Coronary artery (tissue), 2 donors: ENCODE measurements around the gene FLT3LG.

Experiments
- DNase-seq: peaks from one replicate; pipeline ENCODE4 v3.0.0-alpha.2; 2017; ENCODE audit warnings: low spot score
- H3K27ac ChIP-seq, 2 donors: fragments of 200-600 bp; sonication (generic); one replicate each; pipeline ENCODE4 v1.5.1; 2016 to 2019
- H3K4me3 ChIP-seq: fragments of 200-600 bp; sonication (generic); 2 replicates; pipeline ENCODE4 v1.5.1; 2016; ENCODE audit warnings: mild to moderate bottlenecking, moderate library complexity
- TF ChIP-seq, protein P1 (sequence below): fragments of 200-600 bp; sonication (generic); IDR thresholded peaks from one replicate; pipeline ENCODE4 v1.5.1; 2019; ENCODE audit warnings: antibody characterized with exemption

Gene FLT3LG

GRCh38 chr19:49463960-49464740, 9.9 kb upstream of the FLT3LG start:
- Histone ChIP-seq H3K4me3 (no peak overlapping the region), H3K27ac (no peak overlapping the region)
- DNase-seq, result no peak
- TF ChIP-seq, protein P1, sequence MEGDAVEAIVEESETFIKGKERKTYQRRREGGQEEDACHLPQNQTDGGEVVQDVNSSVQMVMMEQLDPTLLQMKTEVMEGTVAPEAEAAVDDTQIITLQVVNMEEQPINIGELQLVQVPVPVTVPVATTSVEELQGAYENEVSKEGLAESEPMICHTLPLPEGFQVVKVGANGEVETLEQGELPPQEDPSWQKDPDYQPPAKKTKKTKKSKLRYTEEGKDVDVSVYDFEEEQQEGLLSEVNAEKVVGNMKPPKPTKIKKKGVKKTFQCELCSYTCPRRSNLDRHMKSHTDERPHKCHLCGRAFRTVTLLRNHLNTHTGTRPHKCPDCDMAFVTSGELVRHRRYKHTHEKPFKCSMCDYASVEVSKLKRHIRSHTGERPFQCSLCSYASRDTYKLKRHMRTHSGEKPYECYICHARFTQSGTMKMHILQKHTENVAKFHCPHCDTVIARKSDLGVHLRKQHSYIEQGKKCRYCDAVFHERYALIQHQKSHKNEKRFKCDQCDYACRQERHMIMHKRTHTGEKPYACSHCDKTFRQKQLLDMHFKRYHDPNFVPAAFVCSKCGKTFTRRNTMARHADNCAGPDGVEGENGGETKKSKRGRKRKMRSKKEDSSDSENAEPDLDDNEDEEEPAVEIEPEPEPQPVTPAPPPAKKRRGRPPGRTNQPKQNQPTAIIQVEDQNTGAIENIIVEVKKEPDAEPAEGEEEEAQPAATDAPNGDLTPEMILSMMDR, result no peak

GRCh38 chr19:49465371-49465770, 8.6 kb upstream of the FLT3LG start:
- Histone ChIP-seq H3K27ac (no peak overlapping the region), H3K4me3 (no peak overlapping the region)
- TF ChIP-seq, protein P1, result no peak
- no peak for DNase-seq

DNA sequence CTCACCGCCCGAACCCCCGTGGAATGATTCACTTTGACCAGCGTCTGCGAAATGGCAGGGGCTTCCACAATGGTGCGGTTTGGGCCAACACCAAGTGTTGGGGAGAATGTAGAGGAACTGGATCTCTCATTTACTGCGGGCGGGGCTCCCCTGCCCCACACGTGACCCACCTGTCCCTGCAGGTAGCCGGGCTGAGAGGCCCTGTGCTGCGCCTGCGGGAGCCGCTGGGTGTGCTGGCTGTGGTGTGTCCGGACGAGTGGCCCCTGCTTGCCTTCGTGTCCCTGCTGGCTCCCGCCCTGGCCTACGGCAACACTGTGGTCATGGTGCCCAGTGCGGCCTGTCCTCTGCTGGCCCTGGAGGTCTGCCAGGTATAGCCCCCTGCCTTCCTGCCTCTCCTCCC, 5.8 kb upstream of the FLT3LG start:
- no peak for DNase-seq
- Histone ChIP-seq H3K27ac (peak overlapping the region in 1 of 2 donors; percentile 80), H3K4me3 (no peak overlapping the region)
- TF ChIP-seq, protein P1, result no peak

DNA sequence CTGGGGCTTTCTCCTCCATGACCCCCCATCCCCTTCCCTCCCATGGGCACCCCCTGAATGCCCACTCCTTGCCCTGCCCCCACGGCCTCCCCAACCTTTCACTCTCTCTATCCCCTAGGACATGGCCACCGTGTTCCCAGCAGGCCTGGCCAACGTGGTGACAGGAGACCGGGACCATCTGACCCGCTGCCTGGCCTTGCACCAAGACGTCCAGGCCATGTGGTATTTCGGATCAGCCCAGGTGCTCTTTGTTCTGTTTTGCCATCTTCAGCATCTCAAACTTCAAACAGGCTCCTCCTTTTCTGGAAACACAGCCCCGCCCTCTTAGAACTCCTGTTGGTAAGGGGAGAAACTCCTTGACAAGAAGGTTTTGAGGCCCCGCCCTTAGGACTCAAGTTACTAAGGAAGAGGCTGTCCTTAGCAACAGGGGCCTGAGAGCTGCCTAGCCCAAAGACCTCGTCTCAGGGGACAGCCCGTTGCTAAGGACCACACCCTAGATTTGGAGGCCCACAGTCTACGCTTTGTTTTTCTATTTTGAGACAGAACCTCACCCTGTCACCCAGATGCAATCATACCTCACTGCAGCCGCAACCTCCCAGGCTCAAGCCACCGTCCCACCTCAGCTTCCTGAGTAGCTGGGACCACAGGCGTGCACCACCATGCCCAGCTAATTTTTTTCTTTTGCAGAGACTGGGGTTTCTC, 5.1 kb upstream of the FLT3LG start:
- TF ChIP-seq, protein P1, result no peak
- DNase-seq, result no peak
- Histone ChIP-seq H3K4me3 (no peak overlapping the region), H3K27ac (peak overlapping the region in 1 of 2 donors; percentile 80)

GRCh38 chr19:49469828-49470614, 4.0 kb upstream of the FLT3LG start:
- Histone ChIP-seq H3K27ac (peak overlapping the region in 1 of 2 donors; percentile 68), H3K4me3 (no peak overlapping the region)
- no peak for DNase-seq
- TF ChIP-seq, protein P1, result no peak

DNA sequence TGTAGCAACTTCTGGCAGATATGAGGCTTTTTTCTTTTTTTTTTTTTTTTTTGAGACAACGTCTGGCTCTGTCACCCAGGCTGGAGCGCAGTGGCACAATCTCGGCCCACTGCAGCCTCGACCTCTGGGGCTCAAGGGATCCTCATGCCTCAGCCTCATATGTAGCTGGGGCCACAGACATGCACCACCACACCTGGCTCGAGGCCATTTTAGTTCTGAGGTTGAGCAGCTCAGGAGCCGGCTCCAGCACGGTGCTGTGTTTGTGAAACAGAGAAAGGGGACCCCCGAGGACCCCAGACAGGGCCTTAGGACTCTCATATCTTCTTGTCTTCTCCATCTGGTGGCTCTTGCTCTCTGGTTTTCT, 3.4 kb upstream of the FLT3LG start:
- H3K4me3 ChIP-seq, result no peak overlapping the region
- TF ChIP-seq, protein P1, result no peak
- no peak for DNase-seq
- H3K27ac ChIP-seq, result peak overlapping the region in 1 of 2 donors; percentile 16
